ENCODE results near the gene ZNF140.

Gene ZNF140

GRCh38 chr12:133130038-133130807, 49.5 kb downstream of the ZNF140 start, which contains the start of the genes ZNF10 and ZNF891:
Gene ZNF10 (plus strand): TSS chr12:133130627. CDS start chr12:133144493, 13,866 bp downstream.
Gene ZNF891 (minus strand): TSS chr12:133130274. CDS start chr12:133121918, 8,356 bp downstream.
- peak; percentile 93 to 96 for DNase-seq (ENCODE audit: low read depth in 2 of 2)

GRCh38 chr12:133130808-133131128, 50.0 kb downstream of the ZNF140 start:
- DNase-seq (ENCODE audit: low read depth in 2 of 2), result peak in 1 of 2 donors; percentile 7

DNA sequence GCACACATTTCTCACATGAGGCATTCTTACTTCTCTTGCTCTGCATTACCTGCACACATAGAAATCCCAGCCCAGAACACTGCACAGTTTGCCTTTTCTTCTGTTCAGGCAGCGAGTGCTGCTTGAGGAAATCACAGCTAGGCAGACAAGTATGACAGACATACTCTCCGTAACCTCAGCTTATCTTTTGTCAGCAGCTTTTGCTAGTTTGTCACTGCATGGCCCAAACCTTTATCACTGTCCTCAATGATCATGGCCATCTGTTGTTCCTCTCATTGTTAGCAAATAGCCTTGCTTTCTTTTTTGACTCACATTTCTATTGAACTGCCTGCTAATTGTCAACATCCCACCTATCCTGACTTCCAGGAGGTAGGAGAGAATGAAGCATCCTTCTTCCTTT, 55.0 kb downstream of the ZNF140 start:
- DNase-seq (ENCODE audit: low read depth in 2 of 2), result no peak

DNA sequence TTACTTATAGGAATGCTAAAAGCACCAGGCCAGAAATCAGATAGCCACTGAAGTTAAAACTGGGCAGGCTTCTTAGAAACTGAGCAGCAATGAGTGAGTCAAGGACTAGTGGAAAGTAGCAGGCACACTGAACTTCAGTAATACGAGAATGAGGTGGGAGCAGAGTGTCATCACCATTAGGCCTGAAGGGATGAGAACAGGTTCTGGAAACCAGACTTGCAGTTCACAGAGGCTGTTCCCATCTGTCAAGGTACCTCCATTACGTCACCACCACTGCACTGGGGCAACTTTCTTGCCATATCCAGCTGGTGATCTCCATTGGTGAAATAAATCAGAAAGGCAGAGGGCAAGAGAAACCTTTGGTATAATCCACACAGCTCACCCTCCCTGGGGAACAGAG, 65.3 kb downstream of the ZNF140 start:
- DNase-seq (ENCODE audit: low read depth in 2 of 2), result no peak

DNA sequence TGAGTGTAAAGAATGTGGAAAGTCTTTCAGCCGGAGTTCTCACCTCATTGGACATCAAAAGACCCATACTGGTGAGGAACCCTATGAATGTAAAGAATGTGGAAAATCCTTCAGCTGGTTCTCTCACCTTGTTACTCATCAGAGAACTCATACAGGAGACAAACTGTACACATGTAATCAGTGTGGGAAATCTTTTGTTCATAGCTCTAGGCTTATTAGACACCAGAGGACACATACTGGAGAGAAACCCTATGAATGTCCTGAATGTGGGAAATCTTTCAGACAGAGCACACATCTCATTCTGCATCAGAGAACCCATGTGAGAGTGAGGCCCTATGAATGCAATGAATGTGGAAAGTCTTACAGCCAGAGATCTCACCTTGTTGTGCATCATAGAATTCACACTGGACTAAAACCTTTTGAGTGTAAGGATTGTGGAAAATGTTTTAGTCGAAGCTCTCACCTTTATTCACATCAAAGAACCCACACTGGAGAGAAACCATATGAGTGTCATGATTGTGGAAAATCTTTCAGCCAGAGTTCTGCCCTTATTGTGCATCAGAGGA, 75.5 kb downstream of the ZNF140 start:
- DNase-seq (ENCODE audit: low read depth in 2 of 2), result no peak

Data from activated CD4-positive, alpha-beta T cell treated with anti-CD3 and anti-CD28 coated beads for 24 hours (primary cell).